Posterior vena cava (tissue), 2 donors: Measurements from ENCODE around the gene IGF1R. TPM values are rescaled to one million over a fixed set of nuclear protein-coding genes. Genes with fewer than 3 reads are reported as not detected.
A peak's percentile ranks its signal among the peaks of the same experiment; 100 is the strongest.

Source experiments
- DNase-seq: peaks from one replicate; pipeline ENCODE4 v3.0.0-alpha.2; 2020; ENCODE audit warnings: low spot score
- intact Hi-C, 2 donors: fragments of 100-400 bp; cut with DNase I; formaldehyde crosslinking; loops; one replicate each; pipeline versions ENCODE4 v1.14.1 to v1.14.2; 2022 to 2023
- total RNA-seq, 2 donors: library from RNA; stranded (reverse); fragmentation: NEBNext Ultra II Directional; extraction: Animal tissue kit (Norgen Biotek cat#: 25700); gene quantifications; one replicate each; pipeline ENCODE4 v1.2.1, GENCODE V29; 2021
- donor health status: DM: yes; HTN: yes; CAD: no.
- donor health status: DM: yes; HTN: yes; CAD: no.

The IGF1R gene
- total RNA-seq, 2 donors from 2014 or later, result 30.7 to 50.1 TPM

- no peak for DNase-seq
- intact Hi-C loops, result no loop called here
Observed at GRCh38 chr15:98827217-98827616, 178.9 kb downstream of the IGF1R start.

GRCh38 chr15:98830034-98830634 is 181.8 kb downstream of the IGF1R start:
- DNase-seq, result no peak
- intact Hi-C loops, result no loop called here

GRCh38 chr15:98834976-98835375 is 186.6 kb downstream of the IGF1R start:
- no peak for DNase-seq
- intact Hi-C loops, result no loop called here

GRCh38 chr15:98835876-98836275 is 187.5 kb downstream of the IGF1R start:
- intact Hi-C loops, result no loop called here
- no peak for DNase-seq

GRCh38 chr15:98838387-98839259 is 190.3 kb downstream of the IGF1R start:
- DNase-seq, result no peak
- intact Hi-C loops, result no loop called here

- DNase-seq, result no peak
- intact Hi-C loops, result no loop called here
Observed at GRCh38 chr15:98840053-98840452, 191.7 kb downstream of the IGF1R start.

- intact Hi-C loops, result no loop called here
- no peak for DNase-seq
Observed at GRCh38 chr15:98841419-98841970, 193.2 kb downstream of the IGF1R start.

GRCh38 chr15:98842192-98842972 is 194.0 kb downstream of the IGF1R start:
- no peak for DNase-seq
- intact Hi-C loops, result no loop called here

GRCh38 chr15:98842973-98843285 is 194.6 kb downstream of the IGF1R start:
- intact Hi-C loops, result no loop called here

GRCh38 chr15:98843844-98844243 is 195.5 kb downstream of the IGF1R start:
- DNase-seq, result no peak
- intact Hi-C loops, result no loop called here

More at GRCh38 chr15:98842973-98843285, 194.6 kb downstream of the IGF1R start:
- DNase-seq, result no peak

GRCh38 chr15:98844261-98844660 is 195.9 kb downstream of the IGF1R start:
- DNase-seq, result no peak
- intact Hi-C loops, result no loop called here

GRCh38 chr15:98845138-98845884 is 197.0 kb downstream of the IGF1R start:
- intact Hi-C loops, result no loop called here
- DNase-seq, result no peak

- intact Hi-C loops, result no loop called here
- DNase-seq, result peak; percentile 88
Observed at GRCh38 chr15:98850961-98851572, 202.7 kb downstream of the IGF1R start.

GRCh38 chr15:98853161-98853560 is 204.8 kb downstream of the IGF1R start:
- DNase-seq, result peak; percentile 95
- intact Hi-C loops, result no loop called here

- no peak for DNase-seq
- intact Hi-C loops, result no loop called here
Observed at GRCh38 chr15:98853617-98854420, 205.5 kb downstream of the IGF1R start.

- intact Hi-C loops, result no loop called here
- no peak for DNase-seq
Observed at GRCh38 chr15:98854496-98854895, 206.2 kb downstream of the IGF1R start.

- intact Hi-C loops, result no loop called here
- DNase-seq, result no peak
Observed at GRCh38 chr15:98855067-98855814, 206.9 kb downstream of the IGF1R start.
